GM19452 (cell line): ENCODE measurements around the gene NUBPL.
"Not testable (repeated sequence)": the region's sequence is repeated elsewhere in the genome, so short reads cannot be mapped to it uniquely, and the experiment has no call there.

Experiments used
- ATAC-seq: cut with Tn5 transposase; IDR thresholded peaks from one replicate; pipeline ENCODE4 v1.9.1; 2021; ENCODE audit not compliant: unreplicated experiment

The NUBPL gene

GRCh38 chr14:31868096-31868495, 306.9 kb downstream of the NUBPL start:
- ATAC-seq, result not testable (repeated sequence)

DNA sequence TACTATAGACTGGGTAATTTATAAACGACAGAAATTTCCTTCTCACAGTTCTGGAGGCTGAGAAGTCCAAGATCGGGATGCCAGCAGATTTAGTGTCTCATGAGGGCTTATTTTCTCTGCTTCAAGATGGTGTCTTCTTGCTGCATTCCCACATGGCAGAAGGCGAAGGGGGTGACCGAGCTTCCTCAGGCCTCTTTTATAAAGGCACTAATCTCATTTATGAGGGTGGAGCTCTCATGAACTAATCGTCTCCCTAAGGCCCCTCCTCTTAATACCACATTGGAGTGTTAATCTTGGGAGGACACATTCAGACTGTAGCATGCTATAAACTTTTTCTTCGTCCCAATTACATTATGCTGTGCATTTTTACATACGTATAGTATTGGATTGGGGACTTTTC, 315.5 kb downstream of the NUBPL start:
- ATAC-seq, result no peak

- no peak for ATAC-seq
These were observed 316.1 kb downstream of the NUBPL start for GRCh38 chr14:31877255-31877798.

- ATAC-seq, result no peak
These were observed 318.6 kb downstream of the NUBPL start for GRCh38 chr14:31879661-31880348.

GRCh38 chr14:31880935-31881334, 319.7 kb downstream of the NUBPL start:
- no peak for ATAC-seq

- no peak for ATAC-seq
These were observed 320.5 kb downstream of the NUBPL start for GRCh38 chr14:31881531-31882310.

GRCh38 chr14:31884238-31884637, 323.0 kb downstream of the NUBPL start:
- ATAC-seq, result no peak

DNA sequence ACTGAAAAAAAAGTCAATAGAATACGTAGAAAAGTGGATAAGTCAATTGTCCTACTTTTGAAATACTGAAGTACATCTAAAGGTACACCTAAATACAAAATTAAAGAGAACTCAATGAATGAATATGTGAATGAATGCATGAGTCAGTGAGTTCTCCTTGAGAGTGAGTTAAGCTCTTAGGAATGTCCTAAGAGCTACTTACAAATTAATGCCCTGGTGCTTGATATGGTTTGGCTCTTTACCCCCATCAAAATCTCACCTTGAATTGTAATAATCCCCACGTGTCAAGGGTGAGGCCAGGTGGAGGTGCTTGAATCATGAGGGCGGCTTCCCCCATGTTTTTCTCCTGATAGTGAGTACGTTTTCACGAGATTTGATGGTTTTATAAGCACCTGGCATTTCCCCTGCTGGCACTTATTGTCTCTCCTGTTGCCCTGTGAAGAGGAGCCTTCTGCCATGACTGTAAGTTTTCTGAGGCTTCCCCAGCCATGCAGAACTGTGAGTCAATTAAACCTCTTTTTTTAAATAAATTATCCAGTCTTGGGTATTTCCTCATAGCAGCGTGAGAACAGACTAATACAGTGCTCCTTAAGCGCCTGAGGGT, 323.7 kb downstream of the NUBPL start:
- ATAC-seq, result no peak

DNA sequence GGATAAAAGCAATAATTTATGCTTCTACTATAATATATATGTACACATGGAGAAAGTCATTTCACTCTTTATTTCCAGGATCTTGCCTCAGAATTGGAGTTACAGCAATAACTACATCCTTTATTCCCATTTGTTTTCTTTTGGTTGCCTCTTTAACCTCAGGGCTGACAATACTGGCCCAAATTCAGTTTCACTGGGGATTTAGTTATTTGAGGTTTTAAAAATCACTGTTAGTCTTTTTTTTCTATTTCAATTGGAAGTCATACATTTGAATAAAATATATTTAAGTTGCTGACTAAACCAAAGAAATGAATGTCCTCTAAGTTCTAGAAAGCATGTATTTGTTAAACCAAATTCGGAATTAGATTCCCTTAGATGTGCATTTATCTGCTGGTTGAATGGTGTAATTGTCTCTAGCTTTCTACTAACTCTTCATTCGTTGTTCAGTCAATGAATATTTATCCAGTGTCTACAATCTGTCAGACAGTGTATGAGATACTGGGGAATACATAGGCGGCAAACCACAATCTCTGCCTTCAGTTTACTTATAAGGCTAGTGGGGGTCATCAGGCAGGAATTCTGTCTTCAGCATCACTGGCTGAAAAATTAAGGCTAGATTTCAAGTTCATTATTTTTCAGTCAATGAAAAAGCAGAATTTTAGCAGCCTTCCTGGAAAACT, 325.1 kb downstream of the NUBPL start:
- ATAC-seq, result no peak

DNA sequence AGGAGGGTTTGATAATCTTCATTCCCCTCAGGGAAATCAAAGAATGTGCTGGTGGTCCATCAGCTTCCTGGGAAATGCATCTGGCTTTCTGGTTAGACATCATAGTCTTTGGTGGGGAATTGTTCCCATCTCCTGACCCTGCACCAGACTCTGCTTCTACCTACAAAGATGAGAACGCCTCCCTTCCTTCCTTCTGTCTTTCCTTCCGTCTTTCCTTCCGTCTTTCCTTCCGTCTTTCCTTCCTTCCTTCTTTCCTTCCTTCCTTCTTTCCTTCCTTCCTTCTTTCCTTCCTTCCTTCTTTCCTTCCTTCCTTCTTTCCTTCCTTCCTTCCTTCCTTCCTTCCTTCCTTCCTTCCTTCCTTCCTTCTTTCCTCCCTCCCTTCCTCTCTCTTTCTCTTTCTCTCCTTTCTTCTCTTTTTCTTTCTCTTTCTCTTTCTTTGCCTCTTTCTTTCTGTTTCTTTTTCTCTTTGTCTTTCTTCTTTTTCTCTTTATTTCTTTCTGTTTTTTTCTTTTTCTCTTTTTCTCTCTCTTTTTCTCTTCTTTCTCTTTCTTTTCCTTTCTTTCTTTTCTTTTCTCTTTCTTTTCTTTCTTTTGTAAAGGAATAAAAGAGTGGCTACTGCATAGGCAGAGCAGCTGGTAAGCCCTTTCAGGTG, 326.9 kb downstream of the NUBPL start:
- ATAC-seq, result no peak

GRCh38 chr14:31889297-31889696, 328.1 kb downstream of the NUBPL start:
- no peak for ATAC-seq

- not testable (repeated sequence) for ATAC-seq
These were observed 329.0 kb downstream of the NUBPL start for GRCh38 chr14:31890202-31890601.

- ATAC-seq, result no peak
These were observed 332.1 kb downstream of the NUBPL start for GRCh38 chr14:31893221-31893757.

GRCh38 chr14:31894351-31894750, 333.1 kb downstream of the NUBPL start:
- no peak for ATAC-seq

DNA sequence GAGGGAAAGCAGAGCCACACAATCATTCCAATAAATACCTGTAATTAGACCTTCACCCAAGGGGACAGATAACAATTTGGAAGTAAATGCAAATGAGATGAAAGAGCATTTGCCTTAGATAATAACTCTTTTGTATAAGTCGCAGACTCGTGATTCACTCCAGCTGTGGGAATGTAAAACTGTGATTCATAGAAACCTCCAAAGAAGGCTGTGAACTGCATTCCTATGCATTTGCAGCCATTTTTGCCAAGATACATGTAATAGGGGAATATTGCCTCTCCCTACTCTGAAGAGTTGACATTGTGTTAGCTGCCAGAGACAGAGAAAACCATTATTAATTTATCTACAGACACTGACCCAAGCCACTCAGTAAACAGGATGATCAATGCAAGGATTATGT, 334.0 kb downstream of the NUBPL start:
- no peak for ATAC-seq

GRCh38 chr14:31895646-31896045, 334.4 kb downstream of the NUBPL start:
- ATAC-seq, result no peak

GRCh38 chr14:31897581-31898186, 336.5 kb downstream of the NUBPL start:
- no peak for ATAC-seq

GRCh38 chr14:31898838-31899528, 337.8 kb downstream of the NUBPL start:
- no peak for ATAC-seq

DNA sequence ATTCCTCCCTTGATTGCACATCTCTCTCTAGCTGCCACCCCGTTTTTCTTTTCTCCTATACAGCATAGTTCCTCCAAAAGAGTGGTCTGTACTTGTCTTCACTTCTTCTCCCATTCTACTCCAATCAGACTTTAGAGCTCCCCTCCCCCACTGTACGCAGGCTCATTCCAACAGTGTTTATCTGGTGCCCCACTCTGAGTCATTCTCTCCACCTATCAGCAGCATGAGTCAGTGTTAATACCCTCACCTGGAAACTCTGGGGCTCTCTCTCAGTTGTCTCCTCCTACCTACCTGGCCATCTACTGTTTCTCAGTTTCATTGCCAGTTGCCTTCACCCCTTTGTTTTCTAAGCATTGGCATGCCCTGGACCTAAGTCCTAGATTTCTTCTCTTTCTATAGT, 340.8 kb downstream of the NUBPL start:
- no peak for ATAC-seq
